Neural cell (in vitro differentiated cells): Measurements from ENCODE around the gene GPR84. TPM values are rescaled to one million over a fixed set of nuclear protein-coding genes. Genes with fewer than 3 reads are reported as not detected.

Experiments
- H2AFZ ChIP-seq: fragments of 200-600, 300-800 bp; sonication (generic), shearing (Covaris generic); 2 replicates; pipeline ENCODE4 v1.6.0; 2014; ENCODE audit warnings: low read depth, mild to moderate bottlenecking, antibody characterized with exemption, low read length, moderate library complexity
- H3F3A ChIP-seq: fragments of 200-600 bp; shearing (Covaris generic); 2 replicates; pipeline ENCODE4 v1.6.1; 2016; ENCODE audit warnings: mild to moderate bottlenecking, moderate library complexity, mixed read lengths, antibody characterized with exemption, low read length; ENCODE audit not compliant: insufficient read depth, poor library complexity, severe bottlenecking
- H3K27ac ChIP-seq: fragments of 200-600, 300-800 bp; sonication (generic), shearing (Covaris generic); 2 replicates; pipeline ENCODE4 v1.5.1; 2014; ENCODE audit warnings: mild to moderate bottlenecking, low read length, moderate library complexity
- H3K27me3 ChIP-seq: fragments of 300-800, 200-600 bp; sonication (generic), shearing (Covaris generic); 2 replicates; pipeline ENCODE4 v1.6.0; 2014; ENCODE audit warnings: mild to moderate bottlenecking, low read depth, low read length, moderate library complexity; ENCODE audit not compliant: insufficient read depth
- H3K36me3 ChIP-seq: fragments of 300-800, 200-600 bp; sonication (generic), shearing (Covaris generic); 2 replicates; pipeline ENCODE4 v1.5.1; 2014; ENCODE audit warnings: mild to moderate bottlenecking, antibody characterized with exemption, low read length, moderate library complexity; ENCODE audit not compliant: insufficient read depth
- H3K4me2 ChIP-seq: fragments of 300-800, 200-600 bp; sonication (generic), shearing (Covaris generic); 2 replicates; pipeline ENCODE4 v1.6.0; 2014; ENCODE audit warnings: mild to moderate bottlenecking, low read length
- H3K4me3 ChIP-seq: fragments of 300-800, 200-600 bp; sonication (generic), shearing (Covaris generic); 2 replicates; pipeline ENCODE4 v1.5.1; 2014; ENCODE audit warnings: mild to moderate bottlenecking, low read length, moderate library complexity
- H3K79me2 ChIP-seq: fragments of 200-600 bp; shearing (Covaris generic); replicated peaks from 2 replicates; pipeline ENCODE4 v1.6.0; 2014; ENCODE audit warnings: mild to moderate bottlenecking, low read length, moderate library complexity; ENCODE audit not compliant: insufficient read depth
- H3K9ac ChIP-seq: fragments of 300-800, 200-600 bp; sonication (generic), shearing (Covaris generic); 2 replicates; pipeline ENCODE4 v1.6.1; 2016; ENCODE audit warnings: mild to moderate bottlenecking, low read length, mixed read lengths
- H3K9me2 ChIP-seq: fragments of 200-600 bp; shearing (Covaris generic); 2 replicates; pipeline ENCODE4 v1.6.1; 2016; ENCODE audit warnings: mild to moderate bottlenecking, low read length, mixed read lengths; ENCODE audit not compliant: insufficient read depth
- H3K9me3 ChIP-seq: fragments of 200-600, 300-800 bp; sonication (generic), shearing (Covaris generic); 2 replicates; pipeline ENCODE4 v1.6.1; 2016; ENCODE audit warnings: mild to moderate bottlenecking, mixed run types, low read length, moderate library complexity, mixed read lengths
- H4K20me1 ChIP-seq: fragments of 200-600 bp; shearing (Covaris generic); 2 replicates; pipeline ENCODE4 v1.6.1; 2016; ENCODE audit warnings: mild to moderate bottlenecking, mixed run types; ENCODE audit not compliant: insufficient read depth
- EP300 ChIP-seq: fragments of 450-650 bp; conservative IDR thresholded peaks from 2 replicates; pipeline ENCODE4 v1.6.1; 2014; ENCODE audit warnings: antibody characterized with exemption, mild to moderate bottlenecking, moderate library complexity; ENCODE audit not compliant: poor library complexity, severe bottlenecking
- EZH2 ChIP-seq: fragments of 200-600, 300-800 bp; shearing (Covaris generic), sonication (generic); IDR thresholded peaks from 2 replicates; pipeline ENCODE4 v1.6.1; 2014; ENCODE audit warnings: antibody characterized with exemption, low read length, borderline replicate concordance, mild to moderate bottlenecking; ENCODE audit not compliant: insufficient read depth, poor library complexity, severe bottlenecking
- MXI1 ChIP-seq: fragments of 450-650 bp; conservative IDR thresholded peaks from 2 replicates; pipeline ENCODE4 v1.6.1; 2014; ENCODE audit warnings: antibody characterized with exemption, mild to moderate bottlenecking; ENCODE audit not compliant: poor library complexity, severe bottlenecking
- POLR2AphosphoS5 ChIP-seq: IDR thresholded peaks from 2 replicates; pipeline ENCODE4 v1.6.1; 2012
- RAD21 ChIP-seq: fragments of 450-650 bp; conservative IDR thresholded peaks from 2 replicates; pipeline ENCODE4 v1.6.1; 2014; ENCODE audit warnings: antibody characterized with exemption, mild to moderate bottlenecking, moderate library complexity
- SMC3 ChIP-seq: fragments of 450-650 bp; conservative IDR thresholded peaks from 2 replicates; pipeline ENCODE4 v1.6.1; 2014; ENCODE audit warnings: antibody characterized with exemption, mild to moderate bottlenecking, moderate library complexity; ENCODE audit not compliant: poor library complexity
- TAF1 ChIP-seq: IDR thresholded peaks from 2 replicates; pipeline ENCODE4 v1.6.1; 2012; ENCODE audit warnings: low read depth
- polyA plus RNA-seq: library from polyadenylated mRNA; depleted of rRNA; stranded (reverse); fragments of >200 nt; gene quantifications from 2 replicates; pipeline ENCODE4 v1.2.3, GENCODE V29; 2014
- TF ChIP-seq, protein P1 (sequence below): IDR thresholded peaks from 2 replicates; pipeline ENCODE4 v1.6.1; 2012; ENCODE audit warnings: borderline replicate concordance
- TF ChIP-seq, protein P2 (sequence below): fragments of 450-650 bp; IDR thresholded peaks from 2 replicates; pipeline ENCODE4 v1.5.1; 2014; ENCODE audit warnings: antibody characterized with exemption, mild to moderate bottlenecking, moderate library complexity; ENCODE audit not compliant: poor library complexity, severe bottlenecking

Gene GPR84
- polyA plus RNA-seq, 1 donor from 2014 or later: not detected

DNA sequence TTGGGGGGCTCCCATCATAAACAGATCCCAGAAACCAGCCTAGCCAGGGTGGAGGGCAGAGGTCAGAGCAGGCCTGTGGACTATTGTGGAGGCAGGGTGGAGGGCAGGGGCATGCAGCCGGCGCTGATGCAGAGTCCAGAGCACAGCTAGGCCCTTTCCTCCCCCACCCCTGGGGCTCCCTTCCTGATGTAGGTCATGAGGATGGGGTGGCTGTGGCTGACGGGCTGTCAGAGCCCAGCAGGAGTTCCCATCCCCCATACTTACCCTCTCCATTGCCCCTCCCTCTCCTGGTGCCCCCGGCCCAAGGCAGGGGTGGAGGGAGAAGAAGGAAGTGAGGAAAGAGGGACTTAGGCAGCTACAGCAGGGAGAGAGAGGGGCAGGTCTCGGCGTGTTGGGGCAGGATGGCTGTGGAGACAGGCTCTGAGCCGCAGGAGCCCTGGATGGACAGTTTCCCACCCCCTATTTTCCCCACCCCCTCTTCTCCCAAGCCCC is 25.9 kb upstream of the GPR84 start:
- TF ChIP-seq RAD21: no peak
- TF ChIP-seq SMC3: no peak
- TF ChIP-seq EP300: no peak
- no peak for TF ChIP-seq TAF1
- no peak for TF ChIP-seq EZH2
- no peak for TF ChIP-seq POLR2AphosphoS5
- TF ChIP-seq, protein P1, sequence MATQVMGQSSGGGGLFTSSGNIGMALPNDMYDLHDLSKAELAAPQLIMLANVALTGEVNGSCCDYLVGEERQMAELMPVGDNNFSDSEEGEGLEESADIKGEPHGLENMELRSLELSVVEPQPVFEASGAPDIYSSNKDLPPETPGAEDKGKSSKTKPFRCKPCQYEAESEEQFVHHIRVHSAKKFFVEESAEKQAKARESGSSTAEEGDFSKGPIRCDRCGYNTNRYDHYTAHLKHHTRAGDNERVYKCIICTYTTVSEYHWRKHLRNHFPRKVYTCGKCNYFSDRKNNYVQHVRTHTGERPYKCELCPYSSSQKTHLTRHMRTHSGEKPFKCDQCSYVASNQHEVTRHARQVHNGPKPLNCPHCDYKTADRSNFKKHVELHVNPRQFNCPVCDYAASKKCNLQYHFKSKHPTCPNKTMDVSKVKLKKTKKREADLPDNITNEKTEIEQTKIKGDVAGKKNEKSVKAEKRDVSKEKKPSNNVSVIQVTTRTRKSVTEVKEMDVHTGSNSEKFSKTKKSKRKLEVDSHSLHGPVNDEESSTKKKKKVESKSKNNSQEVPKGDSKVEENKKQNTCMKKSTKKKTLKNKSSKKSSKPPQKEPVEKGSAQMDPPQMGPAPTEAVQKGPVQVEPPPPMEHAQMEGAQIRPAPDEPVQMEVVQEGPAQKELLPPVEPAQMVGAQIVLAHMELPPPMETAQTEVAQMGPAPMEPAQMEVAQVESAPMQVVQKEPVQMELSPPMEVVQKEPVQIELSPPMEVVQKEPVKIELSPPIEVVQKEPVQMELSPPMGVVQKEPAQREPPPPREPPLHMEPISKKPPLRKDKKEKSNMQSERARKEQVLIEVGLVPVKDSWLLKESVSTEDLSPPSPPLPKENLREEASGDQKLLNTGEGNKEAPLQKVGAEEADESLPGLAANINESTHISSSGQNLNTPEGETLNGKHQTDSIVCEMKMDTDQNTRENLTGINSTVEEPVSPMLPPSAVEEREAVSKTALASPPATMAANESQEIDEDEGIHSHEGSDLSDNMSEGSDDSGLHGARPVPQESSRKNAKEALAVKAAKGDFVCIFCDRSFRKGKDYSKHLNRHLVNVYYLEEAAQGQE: no peak
- TF ChIP-seq MXI1: no peak
- TF ChIP-seq, protein P2, sequence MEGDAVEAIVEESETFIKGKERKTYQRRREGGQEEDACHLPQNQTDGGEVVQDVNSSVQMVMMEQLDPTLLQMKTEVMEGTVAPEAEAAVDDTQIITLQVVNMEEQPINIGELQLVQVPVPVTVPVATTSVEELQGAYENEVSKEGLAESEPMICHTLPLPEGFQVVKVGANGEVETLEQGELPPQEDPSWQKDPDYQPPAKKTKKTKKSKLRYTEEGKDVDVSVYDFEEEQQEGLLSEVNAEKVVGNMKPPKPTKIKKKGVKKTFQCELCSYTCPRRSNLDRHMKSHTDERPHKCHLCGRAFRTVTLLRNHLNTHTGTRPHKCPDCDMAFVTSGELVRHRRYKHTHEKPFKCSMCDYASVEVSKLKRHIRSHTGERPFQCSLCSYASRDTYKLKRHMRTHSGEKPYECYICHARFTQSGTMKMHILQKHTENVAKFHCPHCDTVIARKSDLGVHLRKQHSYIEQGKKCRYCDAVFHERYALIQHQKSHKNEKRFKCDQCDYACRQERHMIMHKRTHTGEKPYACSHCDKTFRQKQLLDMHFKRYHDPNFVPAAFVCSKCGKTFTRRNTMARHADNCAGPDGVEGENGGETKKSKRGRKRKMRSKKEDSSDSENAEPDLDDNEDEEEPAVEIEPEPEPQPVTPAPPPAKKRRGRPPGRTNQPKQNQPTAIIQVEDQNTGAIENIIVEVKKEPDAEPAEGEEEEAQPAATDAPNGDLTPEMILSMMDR: no peak
- Histone ChIP-seq H3K9me2 (no peaks in the 10 kb centered on the region), H3K9me3 (no peaks in the 10 kb centered on the region), H2AFZ (no peak overlapping the region), H3F3A (no peaks in the 10 kb centered on the region), H3K27ac (no peak overlapping the region), H3K36me3 (no peaks in the 10 kb centered on the region), H3K9ac (peak overlapping the region; percentile 68), H3K4me2 (no peak overlapping the region), H3K79me2 (no peaks in the 10 kb centered on the region), H3K4me3 (peak overlapping the region; percentile 69), H4K20me1 (no peaks in the 10 kb centered on the region), H3K27me3 (no peaks in the 10 kb centered on the region)

DNA sequence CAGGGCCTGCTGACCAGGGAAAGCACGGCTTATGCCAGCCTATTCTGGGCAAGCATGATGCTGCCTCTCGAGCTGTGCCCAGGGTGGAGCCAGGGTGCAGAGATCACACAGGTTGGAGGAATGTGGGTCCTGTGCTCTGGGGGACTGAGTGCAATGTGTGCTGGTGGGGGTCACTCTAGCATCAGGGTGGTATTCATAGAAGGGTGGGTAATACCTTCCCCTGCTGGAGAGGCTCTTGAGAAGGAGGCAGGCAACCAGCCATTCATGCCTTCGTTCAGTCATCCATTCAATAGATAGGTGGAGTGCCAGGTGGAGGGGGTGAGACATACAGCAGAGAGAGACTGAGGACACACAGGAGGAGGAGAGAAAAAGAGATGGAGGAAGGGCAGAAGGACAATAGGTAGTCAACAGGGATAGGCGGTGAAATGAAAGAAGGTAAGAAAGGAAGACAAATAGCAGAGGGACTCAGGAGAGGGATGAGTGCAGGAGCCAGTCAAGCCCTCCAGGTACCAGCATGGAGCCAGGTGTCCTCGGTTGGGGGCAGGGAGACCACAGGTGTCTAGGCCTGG is 25.4 kb upstream of the GPR84 start:
- no peaks in the 10 kb centered on the region for H3F3A ChIP-seq
- TF ChIP-seq SMC3 (no peak), TAF1 (no peak), MXI1 (no peak), EP300 (no peak), RAD21 (no peak), EZH2 (no peak), POLR2AphosphoS5 (no peak)
- TF ChIP-seq, protein P2: no peak
- TF ChIP-seq, protein P1: no peak
- no peak overlapping the region for H3K4me3 ChIP-seq
- no peaks in the 10 kb centered on the region for H3K79me2 ChIP-seq
- no peaks in the 10 kb centered on the region for H3K36me3 ChIP-seq
- H3K9me3 ChIP-seq: no peaks in the 10 kb centered on the region
- no peak overlapping the region for H3K4me2 ChIP-seq
- H3K27me3 ChIP-seq: no peaks in the 10 kb centered on the region
- no peak overlapping the region for H3K9ac ChIP-seq
- H2AFZ ChIP-seq: no peak overlapping the region
- no peak overlapping the region for H3K27ac ChIP-seq
- no peaks in the 10 kb centered on the region for H4K20me1 ChIP-seq
- no peaks in the 10 kb centered on the region for H3K9me2 ChIP-seq
